NCI-H1436 (cell line): ENCODE measurements around the gene NLRP12.
A peak's percentile ranks its signal among the peaks of the same experiment; 100 is the strongest.
"Not testable (repeated sequence)": the region's sequence is repeated elsewhere in the genome, so short reads cannot be mapped to it uniquely, and the experiment has no call there.

ENCODE experiments used
- DNase-seq: peaks from one replicate; lab custom pipeline; 2025; lab: John Stamatoyannopoulos, UW

NLRP12 gene

DNA sequence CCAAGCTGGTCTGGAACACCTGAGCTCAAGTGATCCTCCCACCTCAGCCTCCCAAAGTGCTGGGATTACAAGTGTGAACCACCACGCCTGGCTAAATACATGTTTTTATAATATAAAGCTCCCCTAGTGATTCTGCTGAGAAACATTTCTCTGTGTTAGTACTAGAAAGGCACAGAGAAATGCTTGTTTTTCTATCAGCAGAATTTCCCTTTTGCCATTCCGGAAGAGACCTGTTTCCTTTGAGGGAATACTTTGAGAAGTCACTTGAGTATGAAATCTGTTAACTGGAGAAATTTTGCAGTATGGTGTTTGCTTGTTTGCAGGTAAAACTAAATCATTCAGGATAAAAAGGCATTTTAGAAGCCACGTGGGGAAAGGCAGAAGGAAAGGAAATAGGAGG is 4.4 kb upstream of the NLRP12 start:
- no peak for DNase-seq

DNA sequence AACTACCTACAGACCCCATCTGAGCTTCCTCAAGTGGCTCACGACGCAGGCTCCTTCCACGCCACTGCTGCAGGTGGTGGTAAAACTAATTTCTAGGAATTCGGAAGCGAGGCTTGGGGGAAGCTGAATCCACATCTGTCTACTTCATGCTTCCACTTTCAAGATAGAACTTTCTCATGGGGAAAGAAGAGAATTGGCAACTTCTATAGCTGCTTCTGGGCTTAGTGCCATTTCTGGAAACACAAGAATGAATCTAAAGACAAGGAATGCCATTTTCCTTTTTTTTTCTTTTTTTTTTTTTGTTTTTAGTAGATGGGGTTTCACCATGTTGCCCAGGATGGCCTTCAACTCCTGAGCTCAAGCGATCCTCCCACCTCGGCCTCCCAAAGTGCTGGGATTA is 2.8 kb upstream of the NLRP12 start:
- DNase-seq: no peak

DNA sequence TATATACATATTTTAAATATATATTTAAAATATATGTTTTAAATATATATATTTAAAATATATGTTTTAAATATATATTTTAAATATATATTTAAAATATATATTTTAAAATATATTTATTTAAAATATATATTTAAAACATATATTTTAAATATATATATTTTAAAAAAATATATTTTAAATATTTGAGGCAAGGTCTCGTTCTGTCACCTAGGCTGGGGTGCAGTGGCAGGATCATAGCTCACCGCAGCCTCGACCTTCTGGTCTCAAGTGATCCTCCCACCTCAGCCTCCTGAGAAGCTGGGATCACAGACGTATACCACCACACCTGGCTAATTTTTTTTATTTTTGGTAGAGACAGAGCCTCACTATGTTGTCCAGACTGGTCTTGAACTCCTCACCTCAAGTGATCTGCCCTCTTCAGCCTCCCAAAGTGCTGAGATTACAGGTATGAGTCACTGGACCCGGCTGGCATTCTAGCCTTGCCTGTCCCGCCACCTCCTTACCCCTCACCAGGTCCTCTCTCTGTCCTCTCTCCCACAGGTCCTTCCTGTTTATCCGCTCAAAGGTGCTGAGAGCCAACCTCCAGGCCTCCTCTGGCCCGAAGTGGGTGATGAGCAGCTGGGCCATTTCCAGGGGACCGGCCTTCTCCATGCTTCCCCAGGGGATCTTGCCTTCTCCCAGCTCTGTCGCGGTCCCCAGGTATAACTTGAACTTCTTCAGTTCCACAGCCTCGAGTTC is 564 bp downstream of the NLRP12 start:
- no peak for DNase-seq

DNA sequence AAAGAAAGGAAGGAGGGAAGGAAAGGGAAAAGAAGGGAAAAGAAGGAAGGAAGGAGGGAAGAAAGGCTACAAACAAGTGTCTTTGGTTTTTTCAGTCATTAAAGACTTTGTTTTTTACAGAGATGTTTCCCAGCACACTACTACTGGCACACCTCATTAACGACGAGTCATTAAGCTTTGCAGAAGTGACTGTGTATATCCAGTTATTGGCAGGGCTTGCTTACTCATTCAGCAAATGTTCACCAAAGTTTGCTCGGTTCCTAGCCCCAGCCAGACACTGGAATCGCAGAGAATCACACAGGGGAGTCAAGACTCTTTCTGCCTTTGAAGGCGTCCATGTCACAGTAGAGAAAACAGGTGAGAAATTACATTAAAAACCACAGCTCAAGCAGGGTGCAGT is 4.3 kb downstream of the NLRP12 start:
- no peak for DNase-seq

DNA sequence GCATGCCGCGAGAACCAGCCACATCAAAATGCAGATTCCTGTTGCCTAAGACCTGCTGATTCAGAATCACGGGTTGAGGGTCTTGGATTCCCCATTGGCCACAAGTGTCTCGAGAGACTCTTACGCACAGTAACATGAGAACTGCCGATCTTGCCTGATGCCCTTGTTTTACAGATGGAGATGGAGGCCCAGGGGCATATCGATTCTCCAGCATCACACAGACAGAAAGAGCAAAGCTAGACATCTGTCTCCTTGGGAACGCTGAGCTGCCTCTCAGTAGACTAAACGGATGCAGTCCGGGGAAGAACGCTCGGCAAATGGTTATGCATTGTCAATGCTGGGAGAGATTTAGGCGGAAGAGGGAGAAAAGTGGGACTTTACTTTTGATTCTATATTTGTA is 5.4 kb downstream of the NLRP12 start:
- no peak for DNase-seq

DNA sequence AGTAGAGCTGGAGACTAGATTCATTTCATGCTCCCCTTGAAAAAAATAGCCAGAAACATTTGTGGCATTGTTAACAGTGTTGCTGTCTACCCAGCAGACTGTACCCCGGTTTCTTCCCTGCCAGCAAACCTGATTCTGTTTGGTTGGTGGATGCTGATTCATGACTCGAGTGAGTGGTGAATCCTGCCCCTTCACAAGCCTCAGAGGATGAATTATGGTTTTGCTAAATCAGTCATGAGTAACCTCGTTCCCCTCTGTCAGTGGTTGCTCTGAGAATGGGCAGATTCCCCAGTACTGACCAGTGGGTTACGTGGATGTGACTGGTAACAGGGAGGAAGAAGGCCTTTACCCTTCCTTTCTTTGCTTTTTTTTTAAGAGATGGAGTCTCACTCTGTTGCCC is 10.1 kb downstream of the NLRP12 start:
- DNase-seq: no peak

DNA sequence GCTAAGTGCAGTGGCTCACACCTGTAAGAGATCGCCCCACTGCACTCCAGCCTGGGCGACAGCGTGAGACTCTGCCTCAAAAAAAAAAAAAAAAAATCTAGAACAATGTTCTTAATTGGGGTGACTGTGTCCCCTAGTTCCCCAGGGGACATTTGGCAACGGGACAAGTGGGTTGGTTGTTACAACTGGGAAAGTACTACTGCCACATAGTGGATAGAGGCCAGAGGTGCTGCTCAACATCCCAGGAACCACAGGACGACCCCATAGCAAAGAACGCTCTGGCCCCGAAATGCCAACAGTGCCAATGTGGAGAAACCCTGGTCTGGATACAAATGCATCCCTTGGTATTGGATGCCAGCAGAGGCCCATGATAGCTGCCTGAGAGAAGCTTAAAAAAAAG is 11.8 kb downstream of the NLRP12 start:
- no peak for DNase-seq

DNA sequence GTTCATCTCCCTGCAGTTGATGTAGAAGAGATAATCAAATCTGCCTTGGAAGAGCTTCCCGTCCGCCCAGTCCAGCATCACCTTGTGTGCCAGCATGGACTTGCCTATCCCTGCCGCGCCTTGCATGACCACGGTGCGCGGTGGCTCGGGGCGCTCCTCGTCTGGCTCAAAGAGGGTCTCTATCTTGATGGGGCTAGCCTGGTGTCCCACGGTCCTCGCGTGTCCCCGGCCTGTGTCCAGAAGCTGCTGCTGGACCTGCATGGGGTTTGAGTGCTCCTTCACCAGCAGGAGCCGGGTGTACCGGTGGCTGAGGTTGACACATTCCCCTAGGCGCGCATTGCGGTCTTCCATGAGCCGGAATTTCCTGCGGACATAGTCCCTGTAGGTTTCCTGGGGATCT is 13.2 kb downstream of the NLRP12 start:
- DNase-seq: no peak

DNA sequence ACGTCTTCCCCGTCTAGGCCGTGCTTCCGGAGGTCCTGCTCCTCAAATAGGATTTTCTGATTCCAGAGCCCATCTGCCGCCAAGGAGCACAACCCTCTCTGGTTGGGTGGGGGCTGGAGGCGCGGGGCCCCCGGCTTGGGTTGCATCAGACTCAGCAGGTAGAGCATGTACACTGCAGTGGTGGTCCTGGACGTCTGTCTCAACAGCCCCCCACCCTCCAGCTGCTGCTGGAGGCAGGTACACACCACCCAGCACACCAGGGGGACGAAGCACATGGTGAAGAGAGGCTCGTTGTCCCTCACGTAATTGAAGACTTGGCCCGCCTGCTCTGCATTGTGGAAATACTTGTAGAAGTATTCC is 13.9 kb downstream of the NLRP12 start:
- DNase-seq: no peak

DNA sequence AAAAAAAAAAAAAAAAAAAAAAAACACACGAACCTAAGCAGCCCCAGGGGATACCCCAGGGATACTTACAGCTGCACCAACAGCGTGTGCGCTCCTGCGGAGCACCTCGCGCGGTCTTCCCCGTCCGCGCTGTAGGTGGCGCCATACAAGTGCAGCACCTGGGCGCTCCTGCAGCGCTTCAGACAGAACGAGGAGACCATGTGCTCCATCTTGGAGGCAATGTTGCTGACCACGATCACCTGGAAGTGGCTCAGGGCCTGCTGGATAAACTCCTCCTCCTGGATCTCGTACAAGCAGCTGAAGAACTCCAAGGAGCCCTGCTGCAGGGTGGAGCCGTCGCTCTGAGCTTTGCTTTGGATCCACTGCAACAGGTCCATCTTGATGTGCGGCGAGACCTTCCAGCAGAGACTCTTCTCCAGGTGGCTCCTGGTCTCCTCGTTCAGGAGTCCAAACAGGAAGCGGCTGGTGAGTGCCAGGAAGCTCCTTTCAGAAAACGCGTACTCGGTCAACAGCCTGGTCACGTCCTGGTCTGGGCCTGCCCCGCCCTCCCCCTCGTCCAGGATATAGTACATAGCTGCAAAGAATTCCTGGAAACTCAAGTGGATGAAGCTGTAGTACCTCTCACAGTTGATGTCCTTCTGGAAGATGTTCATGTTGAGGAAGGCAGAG is 14.5 kb downstream of the NLRP12 start:
- DNase-seq: no peak

DNA sequence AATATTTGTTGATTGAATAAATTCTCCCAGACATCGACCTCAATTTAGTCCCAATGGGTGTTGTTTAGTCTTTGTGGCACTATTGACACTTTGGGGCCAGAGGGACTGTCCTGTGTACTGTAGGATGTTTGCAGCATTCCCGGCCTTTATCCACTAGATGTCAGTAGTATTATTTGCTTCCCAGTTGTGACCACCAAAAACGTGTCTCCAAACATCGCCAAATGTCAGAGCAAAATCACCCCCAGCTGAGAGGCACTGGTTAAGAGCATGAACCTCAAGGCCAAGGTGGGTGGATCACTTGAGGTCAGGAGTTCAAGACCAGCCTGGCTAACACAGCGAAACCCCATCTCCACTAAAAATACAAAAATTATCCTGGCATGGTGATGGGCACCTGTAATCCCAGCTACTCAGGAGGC is 15.4 kb downstream of the NLRP12 start:
- no peak for DNase-seq

DNA sequence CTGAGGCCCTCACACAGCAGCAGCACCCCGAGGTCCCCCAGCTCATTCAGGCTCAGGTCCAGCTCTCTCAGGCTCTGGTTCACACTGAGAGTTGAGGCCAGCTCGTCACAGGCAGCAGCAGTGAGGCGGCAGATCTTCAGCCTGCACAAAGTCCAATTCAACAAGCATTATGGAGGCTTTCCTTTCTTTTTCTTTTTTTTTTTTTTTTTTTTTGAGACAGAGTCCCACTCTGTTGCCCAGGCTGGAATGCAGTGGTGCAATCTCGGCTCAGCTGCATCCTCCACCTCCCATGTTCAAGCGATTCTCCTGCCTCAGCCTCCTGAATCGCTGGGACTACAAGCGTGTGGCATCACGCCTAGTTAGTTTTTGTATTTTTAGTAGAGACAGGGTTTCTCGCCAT is 22.9 kb downstream of the NLRP12 start:
- no peak for DNase-seq

DNA sequence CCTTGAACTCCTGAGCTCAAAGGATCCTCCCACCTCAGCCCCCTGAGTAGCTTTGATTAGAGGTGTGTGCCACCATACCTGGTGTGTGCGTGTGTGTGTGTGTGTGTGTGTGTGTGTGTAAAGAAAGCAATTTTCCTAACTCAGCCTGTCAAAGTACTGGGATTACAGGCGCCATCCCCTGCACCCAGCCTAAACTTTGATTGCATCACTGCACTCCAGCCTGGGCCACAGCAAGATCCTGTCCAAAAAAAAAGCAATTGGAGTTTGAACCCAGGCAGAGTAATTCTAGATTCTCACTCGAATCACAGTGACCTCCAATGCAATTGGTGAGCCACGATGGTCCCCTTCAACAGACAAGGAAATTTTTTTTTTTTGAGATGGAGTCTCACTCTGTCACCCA is 29.1 kb downstream of the NLRP12 start:
- no peak for DNase-seq

DNA sequence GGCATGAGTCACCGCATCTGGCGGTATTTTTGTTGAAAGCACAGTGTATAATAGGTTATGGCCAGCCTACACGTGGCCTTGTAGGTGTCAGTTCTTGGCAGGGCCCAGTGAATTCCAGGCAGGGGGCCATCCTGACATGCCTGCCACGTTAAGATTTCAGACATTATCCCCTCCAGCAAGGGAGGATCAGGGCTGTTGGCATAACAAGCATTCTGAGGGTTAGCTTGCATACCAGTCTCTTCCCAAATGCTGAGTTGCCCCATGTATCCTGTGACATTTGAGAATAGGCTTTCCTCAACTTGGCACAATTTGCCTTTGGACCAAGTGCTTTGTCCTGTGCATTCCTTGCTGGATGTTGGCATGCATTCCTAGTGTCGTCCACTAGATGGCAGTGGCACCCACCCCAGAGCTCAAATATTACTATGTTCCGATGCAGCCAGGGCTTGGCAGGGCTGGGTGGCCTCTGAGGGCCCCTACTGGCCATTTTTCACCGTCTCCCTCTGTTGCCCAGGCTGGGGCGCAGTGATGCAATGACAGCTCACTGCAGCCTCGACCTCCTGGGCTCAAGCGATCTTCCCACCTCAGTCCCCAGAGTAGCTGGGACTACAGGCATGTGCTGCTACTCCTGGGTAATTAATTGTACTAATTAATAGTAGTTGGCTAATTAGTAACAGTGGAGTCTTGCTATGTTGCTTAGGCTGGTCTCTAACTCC is 31.2 kb downstream of the NLRP12 start:
- peak; percentile 63 for DNase-seq

DNA sequence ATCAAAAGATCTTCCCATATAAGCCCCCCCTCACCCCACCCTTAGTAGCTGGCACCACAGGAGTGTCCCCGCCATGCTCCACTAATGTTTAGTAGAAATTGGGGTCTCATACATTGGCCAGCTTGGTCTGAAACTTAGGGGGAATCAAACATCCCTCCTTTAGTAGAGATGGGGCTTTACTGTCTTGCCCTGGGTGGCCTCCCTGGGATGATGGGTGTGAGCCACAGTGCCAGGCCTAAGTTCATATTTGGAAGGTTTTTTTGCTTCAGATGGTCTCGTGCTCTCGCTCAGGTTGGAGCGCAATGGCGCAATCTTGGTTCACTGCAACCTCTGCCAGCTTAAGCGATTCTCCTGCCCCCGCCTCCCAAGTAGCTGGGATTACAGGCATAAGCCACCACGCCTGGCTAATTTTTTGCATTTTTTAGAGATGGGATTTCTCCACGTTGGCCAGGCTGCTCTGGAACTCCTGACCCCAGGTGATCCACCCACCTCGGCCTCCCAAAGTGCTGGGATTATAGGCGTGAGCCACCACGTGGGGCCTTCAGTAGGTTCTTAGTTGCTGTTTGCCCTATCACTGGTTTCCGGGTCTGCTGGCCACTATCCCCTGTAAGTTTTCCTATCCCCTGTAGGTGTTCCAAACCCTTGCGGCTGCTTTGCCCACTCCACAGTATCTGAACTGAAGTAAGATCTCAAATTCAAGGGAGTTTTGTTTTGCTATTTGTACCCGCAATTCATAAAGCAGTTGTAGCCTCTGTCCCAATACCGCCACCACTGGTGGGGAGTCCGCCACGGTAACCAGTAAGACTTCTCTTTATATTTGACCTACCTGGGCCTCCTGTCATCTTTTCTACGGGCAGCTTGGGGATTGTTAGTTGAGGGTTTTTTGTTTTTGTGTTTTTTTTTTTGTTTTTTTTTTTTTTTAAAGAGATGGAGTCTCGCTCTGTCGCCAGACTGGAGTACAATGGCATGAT is 34.1 kb downstream of the NLRP12 start:
- DNase-seq: no peak

DNA sequence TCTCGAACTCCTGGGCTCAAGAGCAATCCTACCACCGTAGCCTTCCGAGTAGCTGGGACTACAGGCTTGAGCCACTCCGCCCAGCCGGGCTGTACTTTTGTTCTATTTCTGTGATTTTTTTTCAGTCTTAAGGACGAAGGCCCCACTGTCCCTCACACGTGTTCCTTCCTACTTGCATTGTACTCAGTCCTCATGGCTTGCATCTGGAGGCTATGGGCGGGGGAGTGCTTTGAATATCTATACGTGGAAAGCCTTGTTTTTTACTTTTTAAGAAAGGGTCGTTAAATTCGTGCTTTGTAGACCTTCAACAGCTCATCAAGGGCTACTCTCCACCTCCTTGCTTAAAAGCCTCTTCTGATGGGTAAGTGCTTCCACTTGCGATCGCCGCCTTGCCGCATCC is 36.8 kb downstream of the NLRP12 start:
- no peak for DNase-seq

DNA sequence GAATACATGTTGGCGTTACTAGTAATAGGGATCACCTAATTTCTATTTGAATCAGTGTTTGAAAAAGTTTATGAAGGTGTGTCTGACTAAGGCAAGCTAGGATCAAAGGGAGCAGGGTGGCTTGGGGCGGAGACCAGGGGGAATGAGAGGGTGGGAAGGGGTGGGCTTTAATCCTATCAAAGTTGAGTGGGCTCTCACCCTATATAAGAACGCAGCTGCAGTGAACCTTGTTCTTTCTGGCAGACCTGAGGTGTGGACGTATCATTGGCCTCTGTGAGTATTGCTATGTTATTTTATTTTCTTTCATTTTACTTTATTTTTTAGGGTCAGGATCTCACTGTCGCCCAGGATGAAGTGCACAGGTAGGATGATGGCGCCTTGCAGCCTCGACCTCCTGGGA is 37.4 kb downstream of the NLRP12 start:
- no peak for DNase-seq

DNA sequence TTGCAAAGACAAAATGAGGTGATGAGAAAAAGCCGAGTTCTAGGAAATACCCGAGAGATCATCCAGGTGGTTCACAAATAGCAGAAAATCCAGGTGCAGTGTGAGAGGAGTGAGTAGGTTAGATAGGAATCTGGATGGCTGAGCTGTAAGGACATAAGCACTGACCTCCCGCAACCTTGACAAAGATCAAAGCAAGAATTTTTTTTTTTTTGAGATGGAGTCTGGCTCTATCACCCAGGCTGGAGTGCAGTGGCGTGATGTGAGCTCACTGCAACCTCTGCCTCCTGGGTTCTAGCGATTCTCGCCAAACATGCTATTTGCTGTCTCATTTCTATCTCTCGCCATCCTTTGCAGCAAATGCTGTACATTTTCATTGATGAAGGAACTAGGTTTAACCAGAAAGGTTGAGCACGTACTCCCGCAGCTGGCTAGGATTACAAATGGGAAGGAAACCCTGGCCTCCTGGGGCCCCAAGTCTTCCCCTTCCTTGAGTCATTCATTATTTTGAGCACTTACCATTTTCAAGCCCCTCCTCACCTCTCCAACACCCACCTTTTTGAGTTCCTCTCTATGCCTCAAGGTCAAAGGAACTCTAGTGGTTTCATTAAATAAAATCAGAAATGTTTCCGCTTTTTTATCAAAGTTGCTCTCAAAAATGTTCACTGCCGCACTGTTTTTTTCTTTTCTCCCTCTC is 38.8 kb downstream of the NLRP12 start:
- DNase-seq: no peak

DNA sequence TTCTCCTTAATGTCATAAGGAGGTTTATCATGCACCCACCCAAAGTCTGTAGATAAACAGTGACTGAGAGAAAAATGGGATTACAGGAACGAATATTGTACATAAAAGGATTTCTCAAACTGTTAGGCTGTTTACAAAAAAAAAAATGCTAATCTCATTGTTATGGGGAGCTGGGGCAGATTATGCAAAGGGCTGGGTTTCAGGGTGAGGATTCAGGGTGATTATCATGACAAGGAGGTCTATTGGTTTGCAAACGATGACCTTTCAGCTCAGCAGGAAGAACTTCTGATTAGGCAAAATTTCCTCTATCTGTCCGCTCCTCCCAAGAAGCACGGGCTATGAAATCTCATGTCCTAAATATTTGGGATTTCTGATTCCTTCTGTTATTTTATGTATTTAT is 41.4 kb downstream of the NLRP12 start:
- DNase-seq: no peak

DNA sequence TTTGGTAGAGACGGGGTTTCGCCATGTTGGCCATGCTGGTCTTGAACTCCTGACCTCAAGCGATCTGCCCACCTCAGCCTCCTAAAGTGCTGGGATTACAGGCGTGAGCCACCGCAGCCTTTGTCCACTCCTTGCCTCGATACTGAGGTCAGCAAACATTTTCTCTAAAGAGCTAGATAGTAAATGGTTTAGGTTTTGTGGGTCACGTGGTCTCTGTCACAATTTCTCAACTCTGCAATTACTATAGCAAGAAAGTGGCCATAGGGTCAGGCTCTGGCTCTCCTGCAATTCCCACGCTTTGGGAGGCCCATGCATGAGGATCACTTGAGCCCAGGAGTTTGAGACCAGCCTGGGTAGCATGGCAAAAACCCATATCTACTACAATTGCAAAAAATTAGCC is 42.8 kb downstream of the NLRP12 start:
- DNase-seq: not testable (repeated sequence)

DNA sequence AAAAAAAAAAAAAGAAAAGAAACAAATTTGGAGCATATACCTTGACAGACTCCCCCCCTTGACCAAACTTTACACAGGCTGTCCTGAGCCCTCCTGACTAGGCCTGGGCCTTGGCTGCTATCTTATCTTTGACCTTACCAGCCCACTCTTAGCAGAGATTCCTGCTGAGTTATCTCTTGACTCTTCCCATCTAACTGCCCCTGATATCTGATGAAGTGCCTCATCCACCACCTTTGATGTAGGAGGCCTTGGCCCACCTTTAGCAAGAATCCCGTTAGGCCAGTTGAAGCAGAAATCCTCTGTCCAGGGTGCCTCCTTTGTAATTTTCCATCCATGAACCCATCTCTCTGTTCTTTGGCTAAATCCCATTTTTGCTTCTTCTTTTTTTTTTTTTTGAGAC is 43.6 kb downstream of the NLRP12 start:
- DNase-seq: no peak

DNA sequence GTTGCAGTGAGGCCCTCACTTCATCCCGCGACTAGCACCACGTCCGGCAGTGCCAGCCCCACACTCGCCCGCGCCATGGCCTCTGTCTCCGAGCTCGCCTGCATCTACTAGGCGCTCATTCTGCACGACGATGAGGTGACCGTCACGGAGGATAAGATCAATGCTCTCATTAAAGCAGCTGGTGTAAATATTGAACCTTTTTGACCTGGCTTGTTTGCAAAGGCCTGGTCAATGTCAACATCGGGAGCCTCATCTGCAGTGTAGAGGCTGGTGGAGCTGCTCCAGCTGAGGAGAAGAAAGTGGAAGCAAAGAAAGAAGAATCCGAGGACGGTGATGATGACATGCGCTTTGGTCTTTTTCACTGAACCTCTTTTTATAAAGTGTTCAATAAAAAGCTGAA is 48.6 kb downstream of the NLRP12 start:
- no peak for DNase-seq
